OCI-LY7 (cell line): Measurements from ENCODE around the gene LGI4. TPM values are rescaled to one million over a fixed set of nuclear protein-coding genes. Genes with fewer than 3 reads are reported as not detected.

Experiments
- BruUV-seq: library from RNA; stranded (reverse); fragments of 400-500 nt; replicated peaks from 2 replicates; lab custom pipeline; 2021; lab: Mats Ljungman, UMichigan
- CTCF ChIA-PET: fragments of 300-600 bp; sonication (Branson Sonifier 250); formaldehyde crosslinking; loops from one replicate; lab custom pipeline; 2022; ENCODE audit warnings: antibody characterized with exemption; ENCODE audit not compliant: unreplicated experiment; lab: Charles Lee
- POLR2A ChIA-PET: fragments of 300-600 bp; sonication (Branson Sonifier 250); formaldehyde crosslinking; loops from one replicate; lab custom pipeline; 2022; ENCODE audit warnings: antibody characterized with exemption; lab: Charles Lee
- DNase-seq: peaks from one replicate; pipeline ENCODE4 v3.0.0-alpha.2; 2015; ENCODE audit warnings: low spot score
- H2AFZ ChIP-seq: fragments of 200-600 bp; sonication (generic), shearing (Covaris generic); 2 replicates; pipeline ENCODE4 v1.6.1; 2014; ENCODE audit warnings: mild to moderate bottlenecking, antibody characterized with exemption, low read length, moderate library complexity
- H3K27ac ChIP-seq: fragments of 200-600 bp; sonication (generic); 2 replicates; pipeline ENCODE4 v1.5.1; 2014; ENCODE audit warnings: mixed run types, low read depth, mild to moderate bottlenecking, moderate library complexity, low read length, inconsistent platforms; ENCODE audit not compliant: poor library complexity, severe bottlenecking
- H3K36me3 ChIP-seq: fragments of 200-600 bp; sonication (generic); 2 replicates; pipeline ENCODE4 v1.6.1; 2014; ENCODE audit warnings: mild to moderate bottlenecking, antibody characterized with exemption, low read length, moderate library complexity, mixed read lengths; ENCODE audit not compliant: insufficient read depth
- H3K4me1 ChIP-seq: fragments of 200-600 bp; sonication (generic); 2 replicates; pipeline ENCODE4 v1.5.1; 2014; ENCODE audit warnings: mild to moderate bottlenecking, low read length; ENCODE audit not compliant: insufficient read depth, poor library complexity, severe bottlenecking
- H3K4me2 ChIP-seq: fragments of 200-600 bp; sonication (generic); 2 replicates; pipeline ENCODE4 v1.6.1; 2014; ENCODE audit warnings: mild to moderate bottlenecking, low read length
- H3K4me3 ChIP-seq: fragments of 200-600 bp; sonication (generic); 2 replicates; pipeline ENCODE4 v1.5.1; 2014; ENCODE audit warnings: mild to moderate bottlenecking, low read depth, low read length; ENCODE audit not compliant: poor library complexity, severe bottlenecking
- H3K79me2 ChIP-seq: fragments of 200-600 bp; sonication (generic); 2 replicates; pipeline ENCODE4 v1.6.1; 2016; ENCODE audit warnings: low read depth, mild to moderate bottlenecking, low read length, moderate library complexity, mixed read lengths; ENCODE audit not compliant: insufficient read depth
- H3K9me2 ChIP-seq: fragments of 200-600 bp; sonication (generic); 2 replicates; pipeline ENCODE4 v1.6.1; 2016; ENCODE audit warnings: mild to moderate bottlenecking, low read length, mixed read lengths; ENCODE audit not compliant: insufficient read depth
- H3K9me3 ChIP-seq: fragments of 200-600 bp; sonication (generic); 2 replicates; pipeline ENCODE4 v1.6.1; 2014; ENCODE audit warnings: mild to moderate bottlenecking, mixed run types, low read length, mixed read lengths
- H4K20me1 ChIP-seq: fragments of 200-600 bp; sonication (generic); 2 replicates; pipeline ENCODE4 v1.6.1; 2014; ENCODE audit warnings: mild to moderate bottlenecking, antibody characterized with exemption, low read length, moderate library complexity, mixed read lengths; ENCODE audit not compliant: insufficient read depth
- EZH2phosphoT487 ChIP-seq: fragments of 200-600 bp; sonication (generic); IDR thresholded peaks from 2 replicates; pipeline ENCODE4 v1.6.1; 2018; ENCODE audit warnings: low read depth, borderline replicate concordance, mild to moderate bottlenecking, mixed run types, antibody characterized with exemption, low read length, moderate library complexity, mixed read lengths
- intact Hi-C: fragments of 100-400 bp; cut with micrococcal nuclease; formaldehyde crosslinking; loops from one replicate; pipeline ENCODE4 v1.10.0; 2022; ENCODE audit not compliant: unreplicated experiment
- total RNA-seq, 2 experiments: library from RNA; depleted of rRNA in 1 of 2; stranded (reverse); fragments of >200 nt in 1 of 2; shearing (Covaris generic) in 1 of 2; gene quantifications; 2 replicates each; pipeline ENCODE4 v1.2.3, GENCODE V29; 2014 to 2022
- TF ChIP-seq, protein P1 (sequence below): fragments of 200-600 bp; sonication (generic); conservative IDR thresholded peaks from 2 replicates; pipeline ENCODE4 v1.5.1; 2014; ENCODE audit warnings: mild to moderate bottlenecking, antibody characterized with exemption, low read length, moderate library complexity, mixed read lengths

LGI4 gene
- total RNA-seq, 2 experiments from 2014 or later = 0.28 to 5.9 TPM

DNA sequence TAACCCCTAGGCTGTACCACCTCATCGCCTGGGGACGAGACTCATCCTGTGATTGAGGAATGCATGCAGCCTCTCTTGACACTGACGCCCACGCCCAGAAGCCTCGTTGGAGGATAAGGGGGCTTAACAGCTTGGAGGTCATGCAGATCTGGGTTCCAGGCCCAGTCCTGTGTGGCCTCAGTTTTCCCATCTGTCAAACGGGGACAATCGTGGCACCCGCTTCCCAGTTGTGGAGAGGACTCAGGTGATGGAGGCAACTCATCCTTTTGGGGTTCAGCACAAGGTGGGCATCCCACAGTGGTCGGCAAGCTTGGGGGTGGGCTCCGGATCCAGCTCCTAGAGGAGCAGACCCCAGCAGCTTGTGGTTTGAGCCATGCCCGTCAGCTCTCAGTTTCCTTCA lies 1.4 kb upstream of the LGI4 start:
- CTCF ChIA-PET = interaction anchor here (0.5 to 2.5 kb wide), 4 partner anchors 11 to 84 kb away, joined by 4 to 16 read pairs (median 4); no protein-coding TSS in a partner anchor
- intact Hi-C loops = no loop called here
- no peak for DNase-seq
- H3K27ac ChIP-seq = no peak overlapping the region
- H3K4me3 ChIP-seq = no peak overlapping the region
- peaks cover 15% of the 10 kb centered on the region for H3K4me1 ChIP-seq
- TF ChIP-seq, protein P1, sequence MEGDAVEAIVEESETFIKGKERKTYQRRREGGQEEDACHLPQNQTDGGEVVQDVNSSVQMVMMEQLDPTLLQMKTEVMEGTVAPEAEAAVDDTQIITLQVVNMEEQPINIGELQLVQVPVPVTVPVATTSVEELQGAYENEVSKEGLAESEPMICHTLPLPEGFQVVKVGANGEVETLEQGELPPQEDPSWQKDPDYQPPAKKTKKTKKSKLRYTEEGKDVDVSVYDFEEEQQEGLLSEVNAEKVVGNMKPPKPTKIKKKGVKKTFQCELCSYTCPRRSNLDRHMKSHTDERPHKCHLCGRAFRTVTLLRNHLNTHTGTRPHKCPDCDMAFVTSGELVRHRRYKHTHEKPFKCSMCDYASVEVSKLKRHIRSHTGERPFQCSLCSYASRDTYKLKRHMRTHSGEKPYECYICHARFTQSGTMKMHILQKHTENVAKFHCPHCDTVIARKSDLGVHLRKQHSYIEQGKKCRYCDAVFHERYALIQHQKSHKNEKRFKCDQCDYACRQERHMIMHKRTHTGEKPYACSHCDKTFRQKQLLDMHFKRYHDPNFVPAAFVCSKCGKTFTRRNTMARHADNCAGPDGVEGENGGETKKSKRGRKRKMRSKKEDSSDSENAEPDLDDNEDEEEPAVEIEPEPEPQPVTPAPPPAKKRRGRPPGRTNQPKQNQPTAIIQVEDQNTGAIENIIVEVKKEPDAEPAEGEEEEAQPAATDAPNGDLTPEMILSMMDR = no peak
- TF ChIP-seq EZH2phosphoT487 = no peak
- H2AFZ ChIP-seq = no peak overlapping the region
- BruUV-seq = no TSS peak
- H3K9me2 ChIP-seq = no peaks in the 10 kb centered on the region
- H3K9me3 ChIP-seq = no peaks in the 10 kb centered on the region
- no peak overlapping the region for H3K4me2 ChIP-seq
- H3K36me3 ChIP-seq = no peaks in the 10 kb centered on the region
- H3K79me2 ChIP-seq = no peaks in the 10 kb centered on the region
- no peaks in the 10 kb centered on the region for H4K20me1 ChIP-seq
- POLR2A ChIA-PET = interaction anchor here (1.1 kb wide), 1 partner anchor 66 kb away, joined by 3 read pairs; no protein-coding TSS in a partner anchor

DNA sequence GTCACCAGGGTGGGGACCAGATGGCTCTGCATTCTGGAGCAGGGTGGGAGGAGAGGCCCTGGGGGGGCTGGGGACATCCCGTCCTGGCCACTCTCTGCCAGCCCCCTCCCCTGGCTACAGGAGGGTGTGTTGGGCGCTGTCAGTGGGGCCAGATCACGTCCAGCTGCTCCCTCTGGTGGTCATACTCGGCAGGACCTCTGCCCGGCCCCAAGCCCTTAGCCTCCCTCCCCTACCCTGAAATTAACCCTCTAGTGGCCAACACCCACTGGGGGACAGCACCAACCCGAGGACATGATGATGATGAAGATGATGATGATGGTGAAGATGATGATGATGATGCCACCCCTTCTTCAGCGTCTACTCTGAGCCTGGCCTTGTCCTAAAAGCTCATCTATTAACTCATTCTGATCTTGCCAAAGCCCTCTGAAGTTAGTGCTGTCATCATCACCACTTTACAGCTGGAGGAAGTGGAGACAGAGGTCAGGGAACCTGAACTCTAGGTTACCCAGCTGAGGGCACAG lies 590 bp upstream of the LGI4 start:
- intact Hi-C loops = loop anchor here (1.0 to 2.0 kb wide), 3 partner anchors 21 to 68 kb away; no protein-coding TSS in a partner anchor
- Histone ChIP-seq H3K9me3 (no peaks in the 10 kb centered on the region), H3K4me2 (no peak overlapping the region; the same call in 1 of the 2 replicates), H3K4me3 (no peak overlapping the region), H3K27ac (no peak overlapping the region), H3K79me2 (no peaks in the 10 kb centered on the region), H3K4me1 (peaks cover 9% of the 10 kb centered on the region), H4K20me1 (no peaks in the 10 kb centered on the region), H2AFZ (no peak overlapping the region), H3K9me2 (no peaks in the 10 kb centered on the region), H3K36me3 (no peaks in the 10 kb centered on the region)
- BruUV-seq = no TSS peak
- CTCF ChIA-PET = interaction anchor here (0.5 to 2.5 kb wide), 3 partner anchors 10 to 70 kb away, joined by 4 to 16 read pairs (median 5); no protein-coding TSS in a partner anchor
- TF ChIP-seq, protein P1 = peak; percentile 91
- TF ChIP-seq EZH2phosphoT487 = no peak
- peak; percentile 79 for DNase-seq
- POLR2A ChIA-PET = no interaction called here

DNA sequence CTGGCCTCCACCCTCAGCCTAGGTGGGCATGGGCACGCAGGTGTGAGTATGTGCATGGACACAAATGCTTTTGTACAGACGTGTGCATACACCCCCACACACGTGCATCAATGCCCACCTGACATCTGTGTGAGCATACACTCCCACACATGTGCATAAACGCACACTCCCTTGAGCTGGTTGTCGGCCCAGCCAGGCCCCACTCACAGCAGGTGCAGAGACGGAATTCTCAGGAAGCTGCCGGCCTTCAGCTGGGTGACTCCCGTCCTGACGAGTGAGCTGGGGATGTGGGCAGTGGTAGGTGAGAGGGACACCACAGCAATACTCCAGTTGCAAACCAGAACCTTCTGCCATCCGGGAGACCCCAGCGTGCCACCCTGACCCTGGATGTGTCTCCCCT lies 1.0 kb downstream of the LGI4 start:
- no TSS peak for BruUV-seq
- no peak overlapping the region for H3K4me3 ChIP-seq
- CTCF ChIA-PET = interaction anchor here (1.2 kb wide), 1 partner anchor 67 kb away, joined by 5 read pairs; no protein-coding TSS in a partner anchor
- H3K9me3 ChIP-seq = no peaks in the 10 kb centered on the region
- POLR2A ChIA-PET = no interaction called here
- H3K9me2 ChIP-seq = no peaks in the 10 kb centered on the region
- TF ChIP-seq, protein P1 = no peak
- no peak for TF ChIP-seq EZH2phosphoT487
- H3K4me2 ChIP-seq = no peak overlapping the region
- no peak overlapping the region for H3K27ac ChIP-seq
- no peak for DNase-seq
- no peaks in the 10 kb centered on the region for H3K36me3 ChIP-seq
- H3K79me2 ChIP-seq = no peaks in the 10 kb centered on the region
- peaks cover 6% of the 10 kb centered on the region for H3K4me1 ChIP-seq
- H4K20me1 ChIP-seq = no peaks in the 10 kb centered on the region
- no peak overlapping the region for H2AFZ ChIP-seq
- intact Hi-C loops = loop anchor here (2.0 kb wide), 1 partner anchor 43 kb away; no protein-coding TSS in a partner anchor
